HK-2 (cell line): Measurements from ENCODE around the gene ZMAT1.
"Not testable (repeated sequence)": the region's sequence is repeated elsewhere in the genome, so short reads cannot be mapped to it uniquely, and the experiment has no call there.

Experiments
- DNase-seq: peaks from one replicate; pipeline ENCODE4 v3.0.0-alpha.2; 2018; ENCODE audit not compliant: unreplicated experiment

ZMAT1 gene

GRCh38 chrX:101931488-101932248 lies at the start of gene ZMAT1:
Gene ZMAT1, minus strand, starts transcription at chrX:101932027. Its CDS starts 19 bp downstream, at chrX:101932008.
- DNase-seq: peak; percentile 89

GRCh38 chrX:101977106-101977505 lies 45.3 kb upstream of the ZMAT1 start:
- no peak for DNase-seq

- DNase-seq: no peak
These were observed 41.2 kb upstream of the ZMAT1 start for GRCh38 chrX:101973066-101973465.

- DNase-seq: not testable (repeated sequence)
These were observed 33.2 kb upstream of the ZMAT1 start for GRCh38 chrX:101964923-101965539.

GRCh38 chrX:101958139-101958538 lies 26.3 kb upstream of the ZMAT1 start:
- DNase-seq: no peak

GRCh38 chrX:101957174-101957573 lies 25.3 kb upstream of the ZMAT1 start:
- no peak for DNase-seq

- DNase-seq: no peak
These were observed 24.7 kb upstream of the ZMAT1 start for GRCh38 chrX:101956556-101956955.

- DNase-seq: no peak
These were observed 18.8 kb upstream of the ZMAT1 start for GRCh38 chrX:101950581-101950980.

- DNase-seq: no peak
These were observed 383 bp upstream of the ZMAT1 start for GRCh38 chrX:101932249-101932570.

- DNase-seq: no peak
These were observed 715 bp downstream of the ZMAT1 start for GRCh38 chrX:101931136-101931487.

- no peak for DNase-seq
These were observed 6.1 kb downstream of the ZMAT1 start for GRCh38 chrX:101925733-101926132.

GRCh38 chrX:101918751-101919150 lies 13.1 kb downstream of the ZMAT1 start:
- DNase-seq: no peak

GRCh38 chrX:101906136-101906796 lies 25.6 kb downstream of the ZMAT1 start:
- no peak for DNase-seq

- DNase-seq: no peak
These were observed 26.8 kb downstream of the ZMAT1 start for GRCh38 chrX:101904996-101905395.
